ENCODE data around the gene PTX3. TPM values are rescaled to one million over a fixed set of nuclear protein-coding genes. Genes with fewer than 3 reads are reported as not detected.

PTX3 gene
- total RNA-seq, 2 experiments from 2014 or later: not detected

GRCh38 chr3:157441102-157441624 lies 4.5 kb downstream of the PTX3 start:
- Histone ChIP-seq H3K4me1 (ENCODE audit: insufficient read depth, low read length, poor library complexity, severe bottlenecking) (no peaks in the 10 kb centered on the region), H3K4me3 (ENCODE audit: low read depth, low read length, poor library complexity, severe bottlenecking) (no peak overlapping the region), H3K27ac (ENCODE audit: low read depth, low read length, poor library complexity, severe bottlenecking) (no peak overlapping the region), H3K4me2 (ENCODE audit: low read length) (no peak overlapping the region), H2AFZ (ENCODE audit: low read length) (no peak overlapping the region), H3K9me2 (ENCODE audit: insufficient read depth, low read length) (no peaks in the 10 kb centered on the region), H3K79me2 (ENCODE audit: insufficient read depth, low read depth, low read length) (no peaks in the 10 kb centered on the region), H4K20me1 (ENCODE audit: insufficient read depth, low read length) (no peaks in the 10 kb centered on the region), H3K9me3 (ENCODE audit: low read length) (no peaks in the 10 kb centered on the region), H3K36me3 (ENCODE audit: insufficient read depth, low read length) (no peaks in the 10 kb centered on the region)
- no peak for TF ChIP-seq CTCF (conservative IDR thresholded peaks at IDR 0.05; ENCODE audit: low read length)
- POLR2A ChIA-PET: interaction anchor here (0.8 to 0.9 kb wide), 2 partner anchors 24 to 73 kb away, joined by 3 read pairs; no protein-coding TSS in a partner anchor
- intact Hi-C loops (cut with micrococcal nuclease; ENCODE audit: unreplicated experiment): no loop called here
- no TSS peak for BruUV-seq (replicated peaks)
- CTCF ChIA-PET (ENCODE audit: unreplicated experiment): no interaction called here
- no peak for DNase-seq (ENCODE audit: low spot score)

GRCh38 chr3:157442729-157443128 lies 6.1 kb downstream of the PTX3 start:
- ChIA-PET POLR2A (interaction anchor here (0.6 kb wide), 1 partner anchor 62 kb away, joined by 3 read pairs; no protein-coding TSS in a partner anchor), CTCF (ENCODE audit: unreplicated experiment) (no interaction called here)
- Histone ChIP-seq H3K9me3 (ENCODE audit: low read length) (no peaks in the 10 kb centered on the region), H4K20me1 (ENCODE audit: insufficient read depth, low read length) (no peaks in the 10 kb centered on the region), H3K4me3 (ENCODE audit: low read depth, low read length, poor library complexity, severe bottlenecking) (no peak overlapping the region), H3K27ac (ENCODE audit: low read depth, low read length, poor library complexity, severe bottlenecking) (no peak overlapping the region), H3K79me2 (ENCODE audit: insufficient read depth, low read depth, low read length) (no peaks in the 10 kb centered on the region), H3K9me2 (ENCODE audit: insufficient read depth, low read length) (no peaks in the 10 kb centered on the region), H3K4me2 (ENCODE audit: low read length) (no peak overlapping the region), H2AFZ (ENCODE audit: low read length) (no peak overlapping the region), H3K4me1 (ENCODE audit: insufficient read depth, low read length, poor library complexity, severe bottlenecking) (no peaks in the 10 kb centered on the region), H3K36me3 (ENCODE audit: insufficient read depth, low read length) (no peaks in the 10 kb centered on the region)
- no TSS peak for BruUV-seq (replicated peaks)
- intact Hi-C loops (cut with micrococcal nuclease; ENCODE audit: unreplicated experiment): no loop called here
- DNase-seq (ENCODE audit: low spot score): no peak
- no peak for TF ChIP-seq EZH2phosphoT487 (IDR thresholded peaks at IDR 0.05; ENCODE audit: borderline replicate concordance, low read depth, low read length)
- no peak for TF ChIP-seq CTCF (conservative IDR thresholded peaks at IDR 0.05; ENCODE audit: low read length)

GRCh38 chr3:157443905-157444796 lies 7.5 kb downstream of the PTX3 start:
- intact Hi-C loops (cut with micrococcal nuclease; ENCODE audit: unreplicated experiment): no loop called here
- TF ChIP-seq EZH2phosphoT487 (IDR thresholded peaks at IDR 0.05; ENCODE audit: borderline replicate concordance, low read depth, low read length): no peak
- TF ChIP-seq CTCF (conservative IDR thresholded peaks at IDR 0.05; ENCODE audit: low read length): no peak
- no peaks in the 10 kb centered on the region for H3K79me2 ChIP-seq (ENCODE audit: insufficient read depth, low read depth, low read length)
- H3K4me2 ChIP-seq (ENCODE audit: low read length): no peak overlapping the region
- POLR2A ChIA-PET: interaction anchor here (0.7 to 2.0 kb wide), 3 partner anchors 10 to 22 kb away, joined by 3 to 8 read pairs (median 4); no protein-coding TSS in a partner anchor
- no peak for DNase-seq (ENCODE audit: low spot score)
- H3K4me3 ChIP-seq (ENCODE audit: low read depth, low read length, poor library complexity, severe bottlenecking): no peak overlapping the region
- no peaks in the 10 kb centered on the region for H3K4me1 ChIP-seq (ENCODE audit: insufficient read depth, low read length, poor library complexity, severe bottlenecking)
- no peaks in the 10 kb centered on the region for H3K36me3 ChIP-seq (ENCODE audit: insufficient read depth, low read length)
- no TSS peak for BruUV-seq (replicated peaks)
- H4K20me1 ChIP-seq (ENCODE audit: insufficient read depth, low read length): no peaks in the 10 kb centered on the region
- H3K9me2 ChIP-seq (ENCODE audit: insufficient read depth, low read length): no peaks in the 10 kb centered on the region
- no peaks in the 10 kb centered on the region for H3K9me3 ChIP-seq (ENCODE audit: low read length)
- H2AFZ ChIP-seq (ENCODE audit: low read length): no peak overlapping the region
- CTCF ChIA-PET (ENCODE audit: unreplicated experiment): no interaction called here
- no peak overlapping the region for H3K27ac ChIP-seq (ENCODE audit: low read depth, low read length, poor library complexity, severe bottlenecking)
